Left cardiac atrium (tissue), 4 donors: ENCODE data around the gene KIF18B. TPM values are rescaled to one million over a fixed set of nuclear protein-coding genes. Genes with fewer than 3 reads are reported as not detected.

Source experiments
- ATAC-seq, 2 donors: fragments of 200-7000 bp; cut with Tn5 transposase; one replicate each; pipeline ENCODE4 v1.9.1; 2020; ENCODE audit warnings: mild to moderate bottlenecking in 2 of 2, moderate library complexity in 2 of 2
- DNase-seq: peaks from one replicate; pipeline ENCODE4 v3.0.0-alpha.2; 2020
- intact Hi-C, 2 donors: fragments of 100-400 bp; cut with DNase I; formaldehyde crosslinking; loops; one replicate each; pipeline versions ENCODE4 v1.14.1 to v1.15.1; 2022 to 2023
- total RNA-seq, 2 donors: library from RNA; stranded (reverse); fragmentation: NEBNext Ultra II Directional; extraction: Animal tissue kit (Norgen Biotek cat#: 25700); gene quantifications; one replicate each; pipeline ENCODE4 v1.2.1, GENCODE V29; 2021
- donor health status: DM: no; HTN: yes; CAD: no.
- donor health status: DM: no; HTN: yes; CAD: no; lungs with severe emphysema.
- donor health status: DM: yes; HTN: yes; CAD: no.
- donor health status: Dilated cardiomyopathy.

Gene KIF18B
- total RNA-seq, 2 donors from 2014 or later, result 0.16 to 0.85 TPM

- intact Hi-C loops, result loop anchor here (10.0 kb wide), 1 partner anchor 183 kb away; no protein-coding TSS in a partner anchor
- peak; percentile 71 for DNase-seq
- peak; percentile 72 for ATAC-seq
These were observed 36.2 kb downstream of the KIF18B start for GRCh38 chr17:44911133-44912001.

GRCh38 chr17:44910231-44911106 lies 37.1 kb downstream of the KIF18B start:
- DNase-seq, result no peak
- ATAC-seq, result peak in 1 of 2 donors; percentile 49
- intact Hi-C loops, result loop anchor here (10.0 kb wide), 1 partner anchor 184 kb away; no protein-coding TSS in a partner anchor

- ATAC-seq (no peak), DNase-seq (no peak)
- intact Hi-C loops, result loop anchor here (10.0 kb wide), 1 partner anchor 185 kb away; no protein-coding TSS in a partner anchor
These were observed 37.9 kb downstream of the KIF18B start for GRCh38 chr17:44909681-44910144.

GRCh38 chr17:44908761-44909326 lies 38.7 kb downstream of the KIF18B start:
- ATAC-seq (no peak), DNase-seq (no peak)
- intact Hi-C loops, result no loop called here

- intact Hi-C loops, result no loop called here
- DNase-seq, result no peak
- no peak for ATAC-seq
These were observed 39.7 kb downstream of the KIF18B start for GRCh38 chr17:44907729-44908470.

- no peak for DNase-seq
- intact Hi-C loops, result no loop called here
- no peak for ATAC-seq
These were observed 40.5 kb downstream of the KIF18B start for GRCh38 chr17:44906763-44907728.

GRCh38 chr17:44906010-44906646 lies 41.4 kb downstream of the KIF18B start:
- ATAC-seq (peak in 1 of 2 donors; percentile 11), DNase-seq (no peak)
- intact Hi-C loops, result no loop called here

GRCh38 chr17:44905006-44906000 lies 42.3 kb downstream of the KIF18B start:
- intact Hi-C loops, result no loop called here
- ATAC-seq (no peak), DNase-seq (no peak)

- intact Hi-C loops, result no loop called here
- DNase-seq (no peak), ATAC-seq (no peak)
These were observed 43.3 kb downstream of the KIF18B start for GRCh38 chr17:44904001-44904984.

GRCh38 chr17:44903012-44903685 lies 44.4 kb downstream of the KIF18B start:
- intact Hi-C loops, result no loop called here
- no peak for DNase-seq
- no peak for ATAC-seq

GRCh38 chr17:44902135-44902760 lies 45.3 kb downstream of the KIF18B start:
- intact Hi-C loops, result no loop called here
- ATAC-seq (no peak), DNase-seq (no peak)

- DNase-seq (no peak), ATAC-seq (no peak)
- intact Hi-C loops, result no loop called here
These were observed 46.1 kb downstream of the KIF18B start for GRCh38 chr17:44901411-44901921.

GRCh38 chr17:44900894-44901293 lies 46.7 kb downstream of the KIF18B start:
- intact Hi-C loops, result no loop called here
- DNase-seq, result no peak
- ATAC-seq, result peak in 1 of 2 donors; percentile 29
